ENCODE data around the gene LRRC36.

LRRC36 gene

GRCh38 chr16:67399749-67400704, 73.4 kb downstream of the LRRC36 start:
- in situ Hi-C loops (cut with HindIII; ENCODE audit: low sequenced_read_pairs) = no loop called here
- TF ChIP-seq CTCF (IDR thresholded peaks at IDR 0.05; ENCODE audit: low read depth, low read length) = no peak
- no peak overlapping the region for H3K4me3 ChIP-seq (ENCODE audit: low read depth, low read length)
- DNase-seq (ENCODE audit: low read depth, low spot score) = no peak

DNA sequence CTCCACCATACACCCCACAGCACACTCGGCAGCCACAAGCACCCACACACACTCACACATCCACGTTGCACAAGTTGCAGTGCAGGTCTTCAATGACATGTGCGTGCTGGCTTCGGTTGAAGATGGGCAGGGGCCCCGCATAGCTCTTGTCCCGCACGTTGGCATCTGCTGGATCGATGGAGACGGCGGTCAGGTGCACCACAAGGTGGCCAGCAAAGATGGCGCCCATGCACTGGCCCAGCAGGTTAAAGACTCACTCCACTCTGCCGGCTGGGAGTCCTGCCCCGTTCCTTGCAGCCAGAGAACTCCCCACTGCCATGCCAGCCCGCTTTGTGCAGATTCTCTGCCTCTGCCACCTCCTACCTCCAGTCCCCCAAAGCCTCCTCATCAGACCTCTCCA, 74.3 kb downstream of the LRRC36 start:
- in situ Hi-C loops (cut with HindIII; ENCODE audit: low sequenced_read_pairs) = no loop called here
- DNase-seq (ENCODE audit: low read depth, low spot score) = no peak
- TF ChIP-seq CTCF (IDR thresholded peaks at IDR 0.05; ENCODE audit: low read depth, low read length) = no peak
- no peak overlapping the region for H3K4me3 ChIP-seq (ENCODE audit: low read depth, low read length)

DNA sequence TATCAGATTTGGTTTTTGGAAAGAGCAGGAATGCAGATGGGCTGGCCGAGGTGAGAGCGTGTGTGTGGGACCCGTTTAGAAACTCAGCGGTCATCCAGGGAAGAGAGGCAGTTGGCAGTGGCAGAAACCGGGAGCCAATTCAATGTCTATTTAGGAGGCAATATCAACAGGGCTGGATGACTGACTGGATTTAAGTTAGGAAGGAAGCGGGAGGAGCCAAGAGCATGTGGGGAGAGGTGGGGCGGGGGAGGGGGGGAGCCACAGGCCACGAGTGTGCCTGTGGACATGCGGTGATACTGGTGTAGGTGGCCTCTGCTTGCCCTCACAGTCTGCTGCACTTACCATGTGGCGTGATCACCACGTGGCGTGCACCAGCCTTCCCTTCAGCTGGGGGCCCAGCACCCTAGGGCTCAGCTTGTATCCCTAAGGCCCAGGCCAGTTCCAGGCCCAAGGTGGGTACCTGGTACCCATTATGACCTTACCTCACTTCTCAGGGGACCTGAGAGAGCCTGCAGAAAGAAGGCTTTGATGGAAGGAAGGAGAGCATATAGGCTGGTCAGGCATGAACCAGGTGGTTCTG, 77.5 kb downstream of the LRRC36 start:
- no peak overlapping the region for H3K4me3 ChIP-seq (ENCODE audit: low read depth, low read length)
- DNase-seq (ENCODE audit: low read depth, low spot score) = no peak
- in situ Hi-C loops (cut with HindIII; ENCODE audit: low sequenced_read_pairs) = no loop called here

GRCh38 chr16:67404740-67405226, 78.2 kb downstream of the LRRC36 start:
- DNase-seq (ENCODE audit: low read depth, low spot score) = no peak
- no peak for TF ChIP-seq CTCF (IDR thresholded peaks at IDR 0.05; ENCODE audit: low read depth, low read length)
- no peak overlapping the region for H3K4me3 ChIP-seq (ENCODE audit: low read depth, low read length)
- in situ Hi-C loops (cut with HindIII; ENCODE audit: low sequenced_read_pairs) = no loop called here

More for the DNA sequence above, 77.5 kb downstream of the LRRC36 start:
- TF ChIP-seq CTCF (IDR thresholded peaks at IDR 0.05; ENCODE audit: low read depth, low read length) = no peak

GRCh38 chr16:67405336-67405735, 78.7 kb downstream of the LRRC36 start:
- no peak for TF ChIP-seq CTCF (IDR thresholded peaks at IDR 0.05; ENCODE audit: low read depth, low read length)
- no peak overlapping the region for H3K4me3 ChIP-seq (ENCODE audit: low read depth, low read length)
- in situ Hi-C loops (cut with HindIII; ENCODE audit: low sequenced_read_pairs) = no loop called here
- no peak for DNase-seq (ENCODE audit: low read depth, low spot score)

- no peak overlapping the region for H3K4me3 ChIP-seq (ENCODE audit: low read depth, low read length)
- TF ChIP-seq CTCF (IDR thresholded peaks at IDR 0.05; ENCODE audit: low read depth, low read length) = no peak
- in situ Hi-C loops (cut with HindIII; ENCODE audit: low sequenced_read_pairs) = no loop called here
- peak; percentile 84 for DNase-seq (ENCODE audit: low read depth, low spot score)
Observed at GRCh38 chr16:67406111-67406971, 79.7 kb downstream of the LRRC36 start.
